ENCODE results near the gene COX6B2. TPM values are rescaled to one million over a fixed set of nuclear protein-coding genes. Genes with fewer than 3 reads are reported as not detected.
"Not testable (repeated sequence)": the region's sequence is repeated elsewhere in the genome, so short reads cannot be mapped to it uniquely, and the experiment has no call there.

Gene COX6B2
- polyA plus RNA-seq, 4 donors, result 0.76 to 1.8 (median 1.4) TPM

- no peak for DNase-seq (ENCODE audit: low read depth in 4 of 4, low spot score in 2 of 4)
Measured at GRCh38 chr19:55345101-55345817, 9.3 kb downstream of the COX6B2 start.

- DNase-seq (ENCODE audit: low read depth in 4 of 4, low spot score in 2 of 4), result no peak
Measured at GRCh38 chr19:55344444-55344843, 10.1 kb downstream of the COX6B2 start.

GRCh38 chr19:55341595-55342531 is 12.7 kb downstream of the COX6B2 start:
- DNase-seq (ENCODE audit: low read depth in 4 of 4, low spot score in 2 of 4), result no peak

GRCh38 chr19:55341171-55341588 is 13.3 kb downstream of the COX6B2 start:
- peak in 1 of 4 donors; percentile 49 for DNase-seq (ENCODE audit: low read depth in 4 of 4, low spot score in 2 of 4)

- DNase-seq (ENCODE audit: low read depth in 4 of 4, low spot score in 2 of 4), result no peak
Measured at GRCh38 chr19:55340784-55341147, 13.8 kb downstream of the COX6B2 start.

- no peak for DNase-seq (ENCODE audit: low read depth in 4 of 4, low spot score in 2 of 4)
Measured at GRCh38 chr19:55339889-55340783, 14.4 kb downstream of the COX6B2 start.

GRCh38 chr19:55339105-55339888 is 15.2 kb downstream of the COX6B2 start, which contains the start of gene KMT5C:
TSS of gene KMT5C (plus strand) at chr19:55339876. CDS start at chr19:55341937, 2,061 bp downstream.
- peak; percentile 100 for DNase-seq (ENCODE audit: low read depth in 4 of 4, low spot score in 2 of 4)

GRCh38 chr19:55336101-55336500 is 18.4 kb downstream of the COX6B2 start:
- no peak for DNase-seq (ENCODE audit: low read depth in 4 of 4, low spot score in 2 of 4)

- DNase-seq (ENCODE audit: low read depth in 4 of 4, low spot score in 2 of 4), result no peak
Measured at GRCh38 chr19:55333870-55334269, 20.6 kb downstream of the COX6B2 start.

GRCh38 chr19:55329791-55330190 is 24.7 kb downstream of the COX6B2 start:
- DNase-seq (ENCODE audit: low read depth in 4 of 4, low spot score in 2 of 4), result not testable (repeated sequence)

- DNase-seq (ENCODE audit: low read depth in 4 of 4, low spot score in 2 of 4), result not testable (repeated sequence)
Measured at GRCh38 chr19:55328774-55329318, 25.7 kb downstream of the COX6B2 start.

- no peak for DNase-seq (ENCODE audit: low read depth in 4 of 4, low spot score in 2 of 4)
Measured at GRCh38 chr19:55325172-55325571, 29.3 kb downstream of the COX6B2 start, which contains the start of gene TMEM150B. TSS of gene TMEM150B (minus strand) at chr19:55325341. CDS start at chr19:55321036, 4,305 bp downstream.

GRCh38 chr19:55324662-55325061 is 29.9 kb downstream of the COX6B2 start:
- no peak for DNase-seq (ENCODE audit: low read depth in 4 of 4, low spot score in 2 of 4)

GRCh38 chr19:55322204-55322885 is 32.2 kb downstream of the COX6B2 start:
- DNase-seq (ENCODE audit: low read depth in 4 of 4, low spot score in 2 of 4), result no peak

GRCh38 chr19:55321466-55322137 is 32.9 kb downstream of the COX6B2 start:
- no peak for DNase-seq (ENCODE audit: low read depth in 4 of 4, low spot score in 2 of 4)

GRCh38 chr19:55320844-55321419 is 33.6 kb downstream of the COX6B2 start:
- no peak for DNase-seq (ENCODE audit: low read depth in 4 of 4, low spot score in 2 of 4)

- no peak for DNase-seq (ENCODE audit: low read depth in 4 of 4, low spot score in 2 of 4)
Measured at GRCh38 chr19:55319785-55320184, 34.7 kb downstream of the COX6B2 start.

- no peak for DNase-seq (ENCODE audit: low read depth in 4 of 4, low spot score in 2 of 4)
Measured at GRCh38 chr19:55316646-55317045, 37.9 kb downstream of the COX6B2 start.

All from left renal cortex interstitium (tissue), 4 donors.